ENCODE measurements around the gene FAM234A.
"Not testable (repeated sequence)": the region's sequence is repeated elsewhere in the genome, so short reads cannot be mapped to it uniquely, and the experiment has no call there.

The FAM234A gene

GRCh38 chr16:266258-267164 lies 31.9 kb downstream of the FAM234A start:
- no peak for DNase-seq

DNA sequence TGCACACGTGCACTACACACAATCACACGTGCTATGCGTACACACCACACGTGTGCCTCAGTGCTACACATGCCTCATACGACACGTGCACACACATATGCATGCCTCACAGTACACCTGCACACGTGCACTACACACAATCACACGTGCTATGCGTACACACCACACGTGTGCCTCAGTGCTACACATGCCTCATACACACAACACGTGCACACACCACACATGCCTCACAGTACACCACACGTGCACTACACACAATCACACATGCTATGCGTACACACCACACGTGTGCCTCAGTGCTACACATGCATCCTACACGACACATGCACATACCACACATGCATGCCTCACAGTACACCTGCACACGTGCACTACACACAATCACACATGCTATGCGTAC lies 32.9 kb downstream of the FAM234A start:
- not testable (repeated sequence) for DNase-seq

DNA sequence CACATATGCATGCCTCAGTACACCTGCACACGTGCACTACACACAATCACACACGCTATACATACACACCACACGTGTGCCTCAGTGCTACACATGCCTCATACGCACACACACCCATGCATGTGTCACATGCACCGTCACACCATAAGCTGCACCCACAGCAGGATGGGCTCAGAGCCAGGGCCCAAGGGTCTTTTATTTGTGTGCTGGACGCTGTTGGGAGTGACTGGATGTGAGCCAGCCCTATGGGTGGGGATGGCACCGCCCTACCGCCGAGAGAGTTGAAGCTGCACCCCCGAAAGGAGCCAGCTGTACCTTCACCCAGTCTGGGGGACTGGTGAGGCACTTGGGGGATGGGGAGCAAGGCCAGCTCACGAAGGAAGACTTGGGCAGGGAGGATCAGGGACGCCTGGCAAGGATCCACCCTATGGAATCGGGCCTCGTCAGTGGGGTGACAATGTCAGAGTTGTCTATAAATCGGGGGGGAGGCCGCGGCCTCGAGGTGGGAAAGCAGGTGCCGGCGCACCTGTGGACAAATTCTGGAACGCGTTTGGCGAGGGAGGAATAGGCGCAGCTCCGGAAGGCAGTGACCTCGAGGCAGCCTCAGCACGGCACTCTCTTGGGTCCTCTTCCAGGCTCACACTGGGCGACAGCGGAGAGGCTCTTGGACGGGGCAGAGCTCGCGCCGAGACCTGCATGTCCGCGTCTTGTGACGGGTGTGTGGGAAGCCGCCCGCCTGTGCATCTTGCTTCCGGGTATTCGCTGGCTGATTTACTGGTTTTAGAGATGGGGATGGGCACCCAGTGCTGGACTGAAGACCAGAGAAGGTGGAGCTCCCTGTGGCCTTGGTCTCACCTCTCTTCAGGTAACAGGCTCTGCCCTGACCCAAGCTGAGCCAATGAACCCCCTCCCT lies 33.8 kb downstream of the FAM234A start:
- peak; percentile 16 for DNase-seq

GRCh38 chr16:269061-269796 lies 34.6 kb downstream of the FAM234A start:
- DNase-seq: peak; percentile 16

DNA sequence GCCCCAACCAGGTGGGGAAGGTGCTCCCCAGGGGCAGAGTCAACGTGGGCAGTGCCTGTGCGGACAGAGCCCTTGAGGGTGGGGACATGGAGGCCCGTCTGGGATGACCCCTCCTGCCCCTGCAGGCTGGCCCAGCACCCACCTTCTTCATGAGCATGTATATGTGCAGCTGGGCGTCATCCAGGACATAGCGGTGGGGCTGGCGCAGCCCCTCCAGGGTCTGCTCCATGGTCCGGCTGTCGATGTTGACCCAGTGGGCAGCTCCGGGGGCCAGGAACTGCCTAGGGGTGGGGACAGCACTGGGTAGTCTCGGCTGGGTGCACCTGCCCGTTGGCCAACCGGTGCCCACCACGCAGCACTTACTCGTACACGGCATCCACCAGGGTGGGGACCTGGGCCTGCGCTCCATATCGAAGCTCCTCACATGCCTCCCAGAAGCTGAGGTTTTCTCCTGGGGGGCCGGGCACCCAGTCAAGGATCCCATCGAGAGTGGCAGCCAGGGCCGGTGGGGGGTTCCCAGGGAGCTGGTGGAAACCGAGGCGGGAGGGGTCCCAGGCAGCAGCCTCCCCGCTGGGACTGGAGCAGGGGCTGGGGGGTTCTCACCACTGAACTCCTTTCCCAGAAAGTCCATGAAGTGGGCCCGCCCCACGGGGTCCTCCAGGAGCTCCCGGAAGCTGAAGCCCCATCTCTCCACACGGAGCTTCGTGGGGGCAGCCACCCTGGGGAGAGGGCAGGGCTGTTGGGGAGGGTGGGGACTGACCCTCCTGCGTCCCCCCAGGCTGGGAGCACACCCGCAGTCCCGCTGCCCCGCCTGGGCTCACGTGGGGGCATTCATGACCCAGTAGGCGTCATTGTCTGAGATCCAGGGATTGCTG lies 36.0 kb downstream of the FAM234A start:
- peak; percentile 19 for DNase-seq

GRCh38 chr16:272633-273546 lies 38.3 kb downstream of the FAM234A start:
- peak; percentile 12 for DNase-seq

- DNase-seq: peak; percentile 16
These were observed 39.2 kb downstream of the FAM234A start for GRCh38 chr16:273547-274421.

DNA sequence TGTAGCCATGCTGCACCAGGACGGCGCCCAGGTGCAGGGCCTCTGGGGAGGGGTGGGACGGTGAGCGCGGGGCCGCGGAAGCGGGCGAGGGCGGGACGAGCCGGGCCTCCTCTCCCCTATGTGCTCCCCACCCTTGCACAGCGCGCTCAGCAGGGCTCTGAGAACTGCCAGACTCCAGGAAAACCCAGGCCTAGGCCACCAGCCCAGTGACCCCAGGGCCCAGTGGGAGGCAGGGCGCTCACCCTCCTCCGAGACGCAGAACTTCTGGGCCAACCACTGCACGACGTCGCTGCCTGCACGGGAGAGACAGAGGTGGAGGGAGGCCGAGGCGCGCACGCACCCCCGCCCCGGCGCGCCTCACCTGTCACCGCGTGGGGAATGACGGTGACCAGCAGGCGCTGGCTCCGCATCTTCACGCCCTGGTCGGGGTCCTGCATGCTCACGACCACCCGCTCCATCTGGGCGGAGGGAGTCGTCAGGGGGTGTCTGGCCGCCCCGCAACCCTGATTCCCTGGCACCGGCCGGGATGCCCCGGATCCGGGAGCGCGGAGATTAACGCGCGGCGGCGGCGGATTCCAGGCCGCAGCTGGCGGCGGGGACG lies 40.5 kb downstream of the FAM234A start:
- peak; percentile 17 for DNase-seq

DNA sequence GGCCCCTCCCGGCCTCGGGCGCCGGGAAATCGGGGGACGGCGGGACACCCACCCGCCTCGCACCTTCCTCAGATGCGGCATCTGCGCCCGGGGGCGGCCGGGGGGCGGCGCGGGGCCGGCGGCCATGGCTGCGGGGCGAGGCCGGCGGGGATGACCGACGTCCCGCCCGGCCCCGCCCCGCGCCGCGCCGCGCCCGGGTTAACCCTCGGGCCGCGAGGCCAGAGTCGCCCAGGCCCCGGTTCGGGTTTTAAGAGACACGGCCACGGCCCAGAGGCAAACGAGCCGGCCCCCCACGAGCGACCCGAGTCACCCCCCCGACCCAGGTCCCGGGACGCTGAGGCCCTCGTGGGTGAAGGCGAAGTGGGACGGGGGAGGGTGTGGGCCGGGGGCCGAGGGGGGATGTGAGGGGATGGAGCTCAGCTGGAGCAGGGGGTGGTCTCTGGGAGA lies 41.2 kb downstream of the FAM234A start, which contains the start of gene RGS11:
Gene RGS11 (minus strand): TSS at position 159 of the 447 bp plus-strand sequence. CDS start 33 bp downstream, at position 126.
- DNase-seq: peak; percentile 15

- DNase-seq: no peak
These were observed 41.9 kb downstream of the FAM234A start for GRCh38 chr16:276426-277077.

- no peak for DNase-seq
These were observed 44.3 kb downstream of the FAM234A start for GRCh38 chr16:278863-279366.

- no peak for DNase-seq
These were observed 44.9 kb downstream of the FAM234A start for GRCh38 chr16:279531-279930.

DNA sequence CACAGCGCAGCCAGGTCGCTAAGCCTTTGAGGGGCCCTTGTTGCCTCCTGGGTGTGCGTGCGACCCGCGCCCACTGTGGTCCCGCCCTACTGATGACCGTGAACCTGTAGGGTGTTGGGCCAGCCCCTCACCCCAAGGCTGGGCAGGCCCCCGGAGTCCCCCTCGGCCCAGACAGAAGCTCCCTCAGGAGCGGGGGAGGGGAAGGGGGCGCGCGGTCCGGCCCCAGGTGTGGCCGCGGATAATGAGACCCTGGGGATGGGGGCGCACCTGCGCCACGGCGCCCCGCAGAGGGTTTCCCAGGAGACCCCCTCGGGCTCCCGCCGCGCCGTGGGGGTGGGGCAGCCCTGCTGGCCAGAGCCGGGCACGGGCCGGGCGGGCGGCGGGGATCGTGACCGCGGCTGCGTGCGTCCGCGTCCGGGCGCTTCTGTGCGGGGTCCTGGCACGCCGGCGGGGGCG lies 45.4 kb downstream of the FAM234A start:
- DNase-seq: no peak

GRCh38 chr16:280552-280951 lies 45.9 kb downstream of the FAM234A start, which contains the start of gene ARHGDIG:
TSS of gene ARHGDIG (plus strand) at chr16:280591. CDS start at chr16:280681, 90 bp downstream.
- DNase-seq: no peak

- no peak for DNase-seq
These were observed 46.5 kb downstream of the FAM234A start for GRCh38 chr16:280991-281659.

GRCh38 chr16:281660-282255 lies 47.1 kb downstream of the FAM234A start:
- no peak for DNase-seq

GRCh38 chr16:282491-282890 lies 47.9 kb downstream of the FAM234A start:
- no peak for DNase-seq
